Kasumi-1 (cell line): ENCODE measurements around the gene LMBR1L.

Experiments used
- DNase-seq, 2 experiments: peaks; one replicate each; lab custom pipeline; 2025; lab: John Stamatoyannopoulos, UW

LMBR1L gene

DNA sequence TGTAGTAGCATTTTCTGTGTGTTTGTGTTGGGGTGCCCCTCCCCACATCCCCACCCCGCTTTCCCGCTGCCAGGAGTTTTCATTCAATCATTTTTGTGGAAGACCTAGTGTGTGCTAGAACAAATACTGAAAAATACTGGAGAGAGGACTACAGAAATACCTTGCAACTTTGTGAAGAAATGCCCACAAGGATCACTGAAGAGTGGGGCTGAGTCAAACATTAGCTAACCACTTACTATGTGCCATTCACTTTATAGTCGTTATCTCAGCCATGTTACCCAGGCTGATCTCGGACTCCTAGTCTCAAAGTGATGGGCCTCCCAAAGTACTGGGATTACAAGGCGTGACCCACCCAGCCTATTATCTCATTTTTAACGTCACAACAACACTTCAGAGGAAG is 559 bp upstream of the LMBR1L start:
- DNase-seq, result no peak

DNA sequence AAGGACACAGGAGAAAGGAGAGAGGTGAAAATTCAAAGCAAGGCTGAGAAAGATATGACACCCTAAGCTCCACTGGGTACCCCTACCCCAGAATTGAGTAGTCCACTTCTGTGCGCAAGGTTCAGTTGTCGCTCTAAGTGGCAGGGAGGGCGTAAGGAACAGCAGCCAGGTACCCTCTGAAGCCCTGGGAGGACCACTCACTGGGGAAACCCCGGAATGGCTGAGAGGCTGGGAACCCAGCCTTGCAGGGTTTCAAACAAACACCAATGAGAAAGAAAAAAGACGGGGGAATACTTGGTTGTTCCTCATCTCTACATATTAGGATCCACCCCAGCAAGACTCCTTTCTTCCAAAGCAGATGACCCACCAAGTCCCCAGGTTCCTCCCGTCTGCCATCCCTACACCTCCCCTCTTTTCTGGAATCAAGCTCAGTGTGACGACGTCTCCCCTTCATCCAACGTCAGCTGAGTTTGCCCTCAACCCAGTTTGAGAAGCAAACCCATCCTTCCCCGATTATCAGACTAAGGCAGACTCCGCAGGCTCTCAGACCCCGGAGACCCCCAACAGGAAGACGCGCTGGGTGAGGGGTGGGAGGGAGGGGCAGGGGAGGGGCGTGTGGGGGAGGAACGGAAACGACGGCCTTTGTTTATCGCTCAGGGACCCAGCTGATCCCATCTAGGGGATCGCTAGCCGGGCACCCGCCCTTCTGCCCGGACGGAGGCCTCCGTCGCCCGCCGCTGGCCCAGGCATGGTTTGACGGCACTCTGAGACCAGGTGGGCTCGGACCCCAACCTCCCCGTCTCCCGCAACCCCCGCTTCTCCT is 795 bp downstream of the LMBR1L start:
- peak in 1 of 2 experiments; percentile 29 for DNase-seq

DNA sequence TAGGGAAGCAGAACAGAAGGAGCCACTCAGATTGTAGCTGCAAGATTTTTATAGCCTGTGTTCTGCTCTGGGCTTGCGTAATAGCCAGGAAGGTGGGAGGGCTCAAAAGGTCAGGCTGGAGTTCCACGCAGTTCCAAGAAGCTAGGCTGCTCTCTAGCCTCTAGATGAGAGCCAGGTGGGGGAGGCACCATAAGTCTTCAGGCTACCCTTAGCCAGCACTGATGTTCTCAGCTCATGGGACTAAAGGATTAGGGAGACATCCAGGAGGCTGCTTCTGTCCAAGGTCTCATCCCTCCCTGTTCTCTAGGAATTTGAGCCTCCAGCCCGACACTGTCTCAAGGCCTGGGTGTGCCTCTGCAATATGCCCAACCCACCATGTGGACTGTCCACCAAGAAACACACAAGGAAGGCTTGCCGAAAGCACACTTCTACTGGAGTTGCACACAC is 1.7 kb downstream of the LMBR1L start:
- DNase-seq, result peak; percentile 39 to 59

DNA sequence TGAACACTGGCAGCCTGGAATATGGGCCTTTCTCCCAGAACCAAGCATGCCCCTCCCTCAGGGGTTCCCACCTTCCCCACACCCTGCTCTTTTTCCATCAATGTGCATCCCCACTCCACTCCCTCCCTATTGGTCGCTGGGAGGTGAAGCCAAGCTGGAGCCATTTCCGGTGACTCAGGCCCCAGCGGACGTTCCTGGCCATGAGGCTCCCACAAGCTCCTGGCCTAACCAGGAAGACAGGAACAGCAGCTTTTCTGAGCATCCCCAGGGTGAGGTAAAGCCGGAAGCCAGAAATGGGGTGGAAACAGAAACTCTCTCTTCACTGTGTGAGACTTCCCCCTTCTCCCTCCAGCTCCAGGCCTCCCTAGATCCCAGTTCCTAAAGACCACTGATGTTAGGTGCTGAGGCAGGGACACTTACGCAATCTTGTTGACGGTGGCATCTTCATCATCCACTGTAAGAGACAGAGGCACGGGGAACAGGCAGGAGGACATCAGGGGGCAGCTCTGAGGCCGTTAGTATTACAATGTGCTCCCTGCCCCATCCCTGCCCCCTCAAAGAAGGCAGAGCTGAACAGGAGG is 5.1 kb downstream of the LMBR1L start:
- no peak for DNase-seq

DNA sequence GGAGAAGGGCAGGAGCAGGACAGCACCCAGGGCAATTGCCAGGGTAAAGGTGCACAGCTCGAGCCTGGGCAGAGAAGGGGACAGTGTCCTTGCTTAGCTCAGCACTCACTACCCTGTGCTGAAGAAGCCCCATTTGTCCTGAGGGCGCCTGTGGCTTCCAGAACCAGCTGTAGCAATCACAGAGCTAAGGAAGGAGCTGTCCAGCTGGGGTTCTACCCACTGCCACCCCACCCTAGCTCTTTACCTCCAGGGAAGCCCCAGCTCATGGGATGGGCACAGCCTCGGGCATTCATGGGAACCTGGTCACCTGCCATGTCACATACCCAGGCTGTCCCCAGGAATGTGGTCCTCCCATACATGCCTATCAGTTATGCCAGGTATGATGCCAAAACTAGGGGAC is 5.8 kb downstream of the LMBR1L start:
- DNase-seq, result no peak

DNA sequence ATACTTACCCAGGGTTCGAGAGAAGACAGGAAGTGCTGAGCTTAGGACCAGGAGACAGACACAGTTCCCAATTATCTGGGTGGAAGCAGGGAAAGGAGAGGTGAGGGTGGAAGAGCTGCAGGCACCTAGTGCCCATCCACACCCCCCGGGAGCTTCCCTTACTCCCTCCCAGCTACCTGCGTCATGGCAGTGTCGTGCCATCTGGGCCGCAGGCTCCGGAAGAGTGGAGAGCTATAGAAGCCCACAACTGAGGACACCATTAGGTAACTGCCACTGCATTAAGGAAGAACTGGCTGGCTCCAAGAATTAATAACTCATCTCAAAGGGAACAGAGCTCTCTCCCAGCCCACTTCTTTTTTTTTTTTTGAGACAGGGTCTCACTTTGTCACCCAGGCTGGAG is 10.3 kb downstream of the LMBR1L start:
- DNase-seq, result no peak

DNA sequence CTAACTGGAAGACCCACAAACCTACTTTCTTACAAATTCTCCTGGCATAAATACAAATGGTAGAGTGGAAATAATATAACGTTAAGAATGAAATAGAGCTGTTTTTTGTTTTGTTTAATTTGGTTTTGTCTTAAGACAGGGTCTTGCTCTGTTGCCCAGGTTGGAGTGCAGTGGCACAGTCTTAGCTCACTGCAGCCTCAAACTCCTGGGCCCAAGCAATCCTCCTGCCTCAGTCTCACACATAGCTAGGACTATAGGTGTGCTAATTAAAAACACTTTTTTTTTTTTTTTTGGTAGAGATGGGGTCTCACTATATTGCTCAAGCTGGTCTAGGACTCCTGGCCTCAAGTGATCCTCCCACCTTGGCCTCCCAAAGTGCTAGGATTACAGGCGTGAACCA is 11.9 kb downstream of the LMBR1L start:
- DNase-seq, result no peak

- peak; percentile 47 to 51 for DNase-seq
Measured at GRCh38 chr12:49098035-49098451, 12.6 kb downstream of the LMBR1L start.

GRCh38 chr12:49097381-49097780 is 13.3 kb downstream of the LMBR1L start:
- DNase-seq, result no peak

DNA sequence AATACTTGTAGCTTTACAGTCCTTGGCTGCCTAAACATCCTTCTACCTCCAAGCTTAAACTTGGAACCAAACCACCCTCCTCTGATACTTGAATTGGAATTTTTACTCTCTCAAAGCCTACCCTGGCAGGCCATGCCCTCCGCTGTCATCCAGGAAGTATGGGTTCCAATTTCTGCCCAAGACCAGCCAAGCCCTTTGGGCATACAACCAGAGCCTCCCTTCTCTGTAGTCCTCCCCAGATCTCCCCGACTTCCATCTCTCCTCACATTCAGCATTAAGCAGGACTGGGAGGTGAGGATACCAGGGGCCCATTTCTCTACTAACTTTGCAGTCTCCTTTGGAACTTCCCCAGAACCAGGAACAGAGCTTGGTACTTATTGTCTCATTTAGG is 15.7 kb downstream of the LMBR1L start:
- DNase-seq, result no peak

GRCh38 chr12:49094160-49094974 is 16.3 kb downstream of the LMBR1L start, which contains the start of gene DHH:
DHH (minus strand) TSS chr12:49094801; CDS start chr12:49094512, 289 bp downstream.
- no peak for DNase-seq

GRCh38 chr12:49093792-49094159 is 16.9 kb downstream of the LMBR1L start:
- DNase-seq, result no peak

DNA sequence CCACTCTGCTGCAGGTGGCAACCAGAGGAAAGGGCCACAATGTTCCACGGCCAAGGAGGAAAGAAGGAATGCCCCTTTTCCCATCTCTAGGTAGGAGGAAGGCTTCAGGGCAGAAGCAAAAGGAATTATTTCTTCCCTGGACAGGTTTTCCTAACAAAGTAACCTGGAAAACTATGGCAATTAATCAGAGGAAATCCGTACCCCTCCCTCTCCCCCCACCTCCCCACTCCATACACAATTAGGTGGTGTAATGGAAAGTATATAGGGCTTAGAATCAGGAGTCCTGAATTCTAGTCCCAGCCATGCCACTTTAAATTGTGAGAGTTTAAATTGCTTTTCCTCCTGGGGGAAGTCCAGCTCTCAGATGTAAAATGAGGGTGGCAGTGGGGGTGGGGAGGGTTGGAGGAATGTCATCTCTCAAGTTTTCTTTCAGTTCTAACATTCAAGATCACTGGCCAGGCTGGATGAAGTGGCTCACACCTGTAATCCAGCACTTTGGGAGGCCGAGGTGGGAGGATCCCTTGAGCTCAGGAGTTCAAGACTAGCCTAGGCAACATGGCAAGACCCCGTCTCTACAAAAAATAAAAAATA is 17.7 kb downstream of the LMBR1L start:
- no peak for DNase-seq

- DNase-seq, result peak; percentile 57 to 64
Measured at GRCh38 chr12:49092086-49092815, 18.4 kb downstream of the LMBR1L start.

DNA sequence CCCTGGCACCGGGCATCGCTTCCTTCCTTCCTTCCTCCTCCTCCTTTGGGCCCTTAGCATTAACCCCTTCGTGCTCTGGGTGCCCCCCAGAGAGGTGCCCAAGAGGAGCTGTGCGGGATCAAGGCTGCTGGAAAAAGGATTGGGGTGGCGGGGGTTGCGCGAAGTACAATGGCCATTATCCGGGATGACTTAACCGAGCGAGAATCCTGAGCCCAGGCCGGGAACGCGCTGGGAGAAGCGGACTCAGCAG is 18.9 kb downstream of the LMBR1L start:
- no peak for DNase-seq

DNA sequence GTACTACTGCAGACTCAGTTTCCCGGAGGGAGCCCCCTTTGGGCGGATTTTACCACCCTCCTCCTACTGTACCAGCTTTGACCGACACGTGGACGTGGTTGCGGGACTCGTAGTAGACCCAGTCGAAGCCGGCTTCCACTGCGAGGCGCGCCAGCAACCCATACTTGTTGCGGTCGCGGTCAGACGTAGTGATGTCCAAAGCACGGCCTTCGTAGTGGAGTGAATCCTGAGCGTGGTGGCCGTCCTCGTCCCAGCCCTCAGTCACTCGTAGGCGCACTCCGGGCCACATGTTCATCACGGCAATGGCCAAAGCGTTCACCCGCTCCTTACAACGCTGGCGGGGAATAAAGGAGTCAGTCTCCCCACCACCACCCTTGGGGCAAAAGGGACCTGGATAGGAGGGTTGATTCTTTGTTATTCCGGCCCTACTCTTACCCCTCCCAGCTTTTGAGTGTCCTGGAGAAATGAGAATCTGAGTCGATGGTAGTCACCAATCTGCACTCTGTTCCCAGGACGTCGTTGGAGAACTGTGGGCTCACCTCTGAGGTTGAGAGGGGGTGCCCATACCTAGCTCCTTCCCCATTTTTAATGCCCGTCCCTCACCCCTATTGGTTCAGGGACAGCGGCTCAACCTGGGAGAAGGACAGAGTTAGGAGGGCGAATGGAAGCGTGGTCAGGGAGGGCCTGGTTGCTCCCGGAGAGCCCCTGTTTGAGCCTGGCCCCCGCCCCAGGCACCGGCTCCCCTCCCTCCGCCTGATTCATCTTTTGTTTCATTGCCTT is 19.4 kb downstream of the LMBR1L start:
- DNase-seq, result no peak

- peak; percentile 12 to 40 for DNase-seq
Measured at GRCh38 chr12:49089821-49090773, 20.6 kb downstream of the LMBR1L start.

DNA sequence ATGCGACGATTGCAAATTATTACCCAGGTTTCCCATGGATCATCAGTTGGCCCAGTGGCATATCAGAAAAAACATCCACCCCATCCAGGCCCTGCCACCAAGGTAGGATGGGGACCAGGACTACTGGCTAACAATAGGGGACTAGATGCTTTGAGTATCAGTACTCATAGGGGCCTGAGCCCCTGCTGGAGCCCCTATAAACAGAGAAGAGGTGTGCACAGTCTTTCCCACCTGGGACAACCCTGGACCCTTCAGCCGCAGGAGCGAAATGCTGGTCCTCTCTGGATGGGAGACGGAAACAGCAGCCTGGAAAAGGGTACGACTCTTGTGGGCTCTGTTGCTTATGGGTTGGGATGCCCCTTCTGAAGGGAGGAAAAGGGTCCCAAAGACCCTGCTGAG is 21.7 kb downstream of the LMBR1L start:
- no peak for DNase-seq

GRCh38 chr12:49088150-49088931 is 22.3 kb downstream of the LMBR1L start:
- peak; percentile 91 to 95 for DNase-seq
